GM18499 (cell line): ENCODE results near the gene GRAP2.
"Not testable (repeated sequence)": the region's sequence is repeated elsewhere in the genome, so short reads cannot be mapped to it uniquely, and the experiment has no call there.

ENCODE experiments used
- ATAC-seq: cut with Tn5 transposase; IDR thresholded peaks from one replicate; pipeline ENCODE4 v1.9.1; 2021; ENCODE audit warnings: moderate number of reproducible peaks; ENCODE audit not compliant: insufficient read depth, unreplicated experiment

The GRAP2 gene

DNA sequence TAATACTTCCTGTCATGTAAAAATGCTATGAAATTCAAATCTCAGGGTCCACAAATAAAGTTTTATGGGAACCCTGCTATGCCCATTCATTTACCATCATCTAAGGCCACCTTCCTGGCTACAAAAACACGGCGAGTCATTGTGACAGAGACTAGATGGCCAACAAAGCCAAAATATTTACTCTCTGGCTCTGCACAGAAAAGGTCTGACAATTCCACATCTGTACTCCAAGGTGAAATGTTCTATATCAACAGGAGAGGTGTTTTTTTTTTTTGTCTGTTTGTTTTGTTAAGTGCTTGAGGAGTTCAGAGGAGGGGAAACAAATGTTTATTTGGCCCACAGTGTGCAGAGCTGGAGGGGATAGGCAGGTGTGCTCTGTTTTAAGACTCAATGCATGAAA is 40.7 kb downstream of the GRAP2 start:
- ATAC-seq: no peak

DNA sequence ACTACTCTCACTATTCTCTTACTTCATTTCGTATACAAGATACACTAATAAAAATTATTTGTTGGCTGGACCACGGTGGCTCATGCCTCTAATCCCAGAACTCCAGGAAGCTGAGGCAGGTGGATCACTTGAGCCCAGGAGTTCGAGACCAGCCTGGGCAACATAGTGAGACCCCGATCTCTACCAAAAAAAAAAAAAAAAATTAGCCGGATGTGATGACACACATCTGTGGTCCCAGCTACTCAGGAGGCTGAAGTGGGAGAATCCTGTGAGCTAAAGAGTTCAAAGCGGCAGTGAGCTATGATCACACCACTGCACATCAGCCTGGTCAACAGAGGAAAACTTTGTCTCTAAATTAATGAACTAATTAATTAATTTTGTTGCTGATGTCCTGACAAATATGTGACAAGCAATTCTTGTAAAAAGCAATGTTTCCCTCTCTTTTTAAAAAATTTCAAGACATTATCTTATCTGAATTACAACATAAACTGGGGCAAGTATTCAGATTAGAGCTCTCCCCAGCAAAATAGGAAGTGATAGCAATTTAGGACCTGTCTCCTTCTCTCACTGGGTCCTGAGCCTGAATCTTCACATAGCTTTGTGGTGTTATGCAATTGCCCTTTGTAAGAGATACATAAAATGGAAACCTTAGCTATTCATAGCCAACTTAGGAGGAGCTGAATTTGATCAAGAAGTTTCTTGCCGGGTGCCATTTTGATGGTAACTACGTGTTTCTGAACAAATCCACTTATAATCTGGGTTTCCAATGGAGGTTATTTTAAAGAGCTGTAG is 41.8 kb downstream of the GRAP2 start:
- no peak for ATAC-seq

DNA sequence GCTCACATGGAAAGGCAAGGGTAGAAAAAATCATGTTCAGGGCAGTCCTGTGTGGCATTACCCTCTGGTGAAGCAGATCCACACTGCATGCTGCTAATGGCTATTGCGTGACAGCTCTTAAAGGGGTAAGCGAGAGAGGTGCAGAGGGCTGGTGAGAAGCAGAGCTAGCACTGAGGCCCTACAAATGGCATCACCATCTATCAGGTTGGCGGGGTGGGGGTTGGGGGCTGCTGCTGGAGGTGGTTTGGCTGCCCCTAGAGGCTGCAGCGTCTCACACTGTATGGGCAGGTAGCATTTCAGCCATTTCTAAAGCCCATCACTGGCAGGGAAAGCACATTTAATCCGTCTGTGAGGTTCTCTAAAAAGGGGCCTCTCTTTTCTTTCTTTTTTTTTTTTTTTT is 42.5 kb downstream of the GRAP2 start:
- no peak for ATAC-seq

DNA sequence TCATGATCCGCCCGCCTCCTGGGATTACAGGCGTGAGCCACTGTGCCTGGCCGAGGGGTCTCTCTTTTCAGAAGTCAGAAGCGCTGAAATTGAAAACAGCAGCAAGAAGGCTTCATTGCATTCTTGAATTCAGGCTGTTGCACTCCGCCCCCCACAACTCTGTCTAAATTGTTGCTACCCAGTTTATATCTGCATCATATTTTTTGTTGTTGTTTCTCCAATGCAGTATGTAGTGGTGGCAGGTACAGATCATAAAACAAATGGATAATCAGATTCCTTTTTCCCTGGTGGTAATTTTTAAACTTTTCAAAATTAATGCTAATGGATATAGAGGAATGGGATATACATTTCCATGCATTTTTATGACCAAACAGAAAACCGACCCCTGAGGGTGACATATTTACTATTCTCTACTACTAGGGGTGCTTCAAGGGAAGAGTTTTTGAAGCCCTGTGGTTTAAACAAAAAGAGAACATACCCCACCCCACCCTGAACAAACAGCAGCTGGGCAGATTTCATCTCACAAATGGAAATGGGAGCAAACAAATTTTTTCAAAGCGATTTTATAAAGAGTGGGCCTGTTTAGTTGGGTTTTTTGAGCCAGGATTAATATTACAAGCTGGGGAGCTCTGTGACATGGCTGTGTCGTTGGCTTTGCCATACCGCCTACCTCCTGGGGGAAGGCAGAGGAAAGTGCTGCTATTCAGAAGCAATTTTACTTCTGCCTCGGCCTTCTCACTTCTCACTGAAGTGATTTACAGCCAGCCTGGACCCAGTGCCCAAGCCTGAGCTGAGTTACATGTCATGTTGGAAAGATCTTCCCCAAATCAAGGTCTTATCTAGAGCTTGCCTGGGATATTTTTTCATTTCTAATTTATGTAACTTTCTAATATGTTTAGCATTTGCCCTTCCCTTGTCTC is 43.3 kb downstream of the GRAP2 start:
- no peak for ATAC-seq

DNA sequence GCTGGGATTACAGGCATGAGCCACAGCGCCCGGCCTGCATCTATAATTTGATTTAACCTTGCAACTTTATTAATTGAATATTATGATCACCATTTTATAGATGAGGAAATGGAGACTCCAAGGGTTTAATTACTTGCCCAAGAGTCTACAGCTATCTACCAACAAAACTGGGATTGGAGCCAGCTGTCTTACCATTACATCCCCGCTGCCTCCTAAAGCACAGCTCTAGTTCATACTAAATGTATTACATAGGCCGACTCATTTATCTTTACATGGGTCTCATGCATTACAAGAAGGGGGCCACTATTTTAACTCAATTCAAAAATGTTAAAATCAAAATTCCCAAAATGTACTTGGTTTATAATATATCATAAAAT is 45.2 kb downstream of the GRAP2 start:
- no peak for ATAC-seq

GRCh38 chr22:39946503-39947219 is 45.8 kb downstream of the GRAP2 start:
- ATAC-seq: no peak

DNA sequence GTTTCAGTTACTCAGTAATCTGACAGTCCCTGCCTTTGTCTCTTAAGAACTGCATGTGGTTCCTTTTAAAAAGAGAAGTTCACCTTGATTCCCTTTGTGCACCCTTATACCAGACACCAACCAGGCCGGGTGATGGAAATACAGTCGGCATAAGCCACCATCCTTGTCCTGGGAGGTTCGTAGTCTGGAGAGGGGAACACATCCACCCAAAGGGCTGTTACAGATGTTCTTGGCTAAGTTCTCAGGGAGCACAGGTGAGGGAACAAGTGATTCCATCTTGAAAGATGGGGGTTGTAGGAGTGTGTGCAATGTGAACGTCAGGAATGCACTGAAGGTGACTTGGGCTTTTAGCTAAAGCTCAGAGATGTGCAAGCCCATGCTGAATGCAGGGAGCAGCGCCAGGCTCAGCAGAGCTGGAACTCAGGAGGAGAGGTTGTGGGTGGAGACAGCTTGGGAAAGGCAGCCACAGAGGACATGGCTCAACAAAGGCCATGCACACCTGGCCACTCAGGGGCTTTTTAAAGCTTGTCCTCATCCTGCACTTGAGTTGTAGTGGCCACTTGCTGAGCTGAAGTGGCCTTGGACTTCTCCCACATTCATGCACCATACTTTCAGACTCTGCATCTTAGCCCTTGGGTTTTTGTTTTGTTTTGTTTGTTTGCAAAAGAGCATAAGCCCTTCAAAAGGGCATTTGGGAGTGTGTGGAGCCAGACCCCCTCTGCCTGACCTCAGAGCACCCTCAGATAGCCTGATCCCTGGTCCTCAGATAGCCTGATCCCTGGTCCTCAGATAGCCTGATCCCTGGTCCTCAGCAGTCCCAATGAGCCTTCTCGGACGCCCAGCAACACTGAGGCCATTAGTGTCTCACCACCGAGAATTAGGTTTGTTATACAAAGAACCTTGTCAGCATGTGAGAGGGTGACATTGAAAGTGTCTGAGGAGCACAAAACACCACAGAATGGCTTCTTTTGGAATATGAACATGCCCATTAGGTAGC is 46.6 kb downstream of the GRAP2 start:
- no peak for ATAC-seq

GRCh38 chr22:39949964-39950737 is 49.3 kb downstream of the GRAP2 start:
- ATAC-seq: no peak

DNA sequence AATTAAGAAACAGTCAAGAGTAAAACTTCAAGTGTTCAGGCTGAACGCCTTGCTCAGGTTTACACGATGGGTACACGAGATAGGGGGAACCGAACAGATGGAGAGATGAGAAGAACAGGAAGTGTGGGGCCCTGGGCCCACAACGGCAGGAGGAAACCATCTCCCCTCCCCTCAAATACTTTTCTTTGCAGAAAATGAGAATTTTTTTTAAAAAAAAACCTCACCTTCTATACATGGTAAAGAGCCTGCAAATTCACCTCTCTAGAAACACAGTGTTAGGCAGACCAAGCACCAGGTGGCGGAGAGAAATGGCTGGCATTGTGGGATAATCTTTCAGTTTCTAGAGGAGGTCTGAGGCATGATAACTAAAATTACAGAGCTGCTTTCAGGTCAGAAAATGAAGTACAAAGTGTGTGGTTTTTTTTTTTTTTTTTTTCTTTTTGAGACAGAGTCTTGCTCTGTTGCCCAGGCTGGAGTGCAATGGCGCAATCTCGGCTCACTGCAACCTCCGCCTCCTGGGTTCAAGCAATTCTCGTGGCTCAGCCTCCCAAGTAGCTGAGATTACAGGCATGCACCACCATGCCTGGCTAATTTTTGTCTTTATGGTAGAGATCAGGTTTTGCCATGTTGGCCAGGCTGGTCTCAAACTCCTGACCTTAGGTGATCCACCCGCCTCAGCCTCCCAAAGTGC is 50.9 kb downstream of the GRAP2 start:
- ATAC-seq: not testable (repeated sequence)

DNA sequence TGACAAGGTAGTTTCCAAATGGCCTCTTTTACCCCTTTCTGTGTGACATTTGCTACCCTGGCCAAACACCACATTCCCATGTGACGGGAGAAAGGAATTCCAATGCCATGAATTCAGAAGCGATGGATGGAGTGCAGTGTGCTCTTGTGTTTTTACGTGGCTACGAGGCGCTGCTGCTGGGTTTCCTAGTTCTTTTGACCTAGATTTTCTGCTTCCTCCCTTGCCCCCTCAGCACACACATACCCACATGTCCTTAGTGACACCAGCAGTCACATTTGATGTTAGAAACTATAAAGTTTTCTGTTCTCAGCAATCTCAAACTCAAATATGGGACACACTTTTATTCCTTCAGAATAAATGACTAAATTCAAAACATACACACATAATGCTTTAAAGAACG is 51.5 kb downstream of the GRAP2 start:
- no peak for ATAC-seq

GRCh38 chr22:39953101-39953500 is 52.2 kb downstream of the GRAP2 start:
- no peak for ATAC-seq

DNA sequence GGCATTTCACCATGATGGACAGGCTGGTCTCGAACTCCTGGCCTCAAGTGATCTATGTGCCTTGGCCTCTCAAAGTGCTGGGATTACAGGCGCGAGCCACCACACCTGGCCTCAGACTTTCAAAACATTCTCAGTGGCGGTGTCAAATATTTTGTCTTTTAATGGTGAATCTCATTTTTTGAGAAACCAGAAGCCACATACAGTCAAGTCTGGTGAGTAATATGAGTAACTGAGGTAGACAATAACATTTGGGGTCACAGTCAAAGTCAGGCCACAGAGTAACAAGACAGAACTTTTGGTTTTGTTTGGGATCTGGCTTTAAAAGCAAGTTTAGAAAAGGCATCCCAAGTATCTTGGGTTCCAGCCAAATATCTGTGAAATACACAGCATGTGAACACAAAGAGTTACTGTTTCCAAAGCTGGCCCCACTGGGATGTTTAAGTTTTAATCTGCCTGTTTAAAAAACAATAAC is 53.7 kb downstream of the GRAP2 start:
- no peak for ATAC-seq

- ATAC-seq: no peak
These were observed 54.8 kb downstream of the GRAP2 start for GRCh38 chr22:39955675-39956074.

- ATAC-seq: no peak
These were observed 56.2 kb downstream of the GRAP2 start for GRCh38 chr22:39956932-39957664.

GRCh38 chr22:39958009-39958711 is 57.3 kb downstream of the GRAP2 start:
- ATAC-seq: no peak

DNA sequence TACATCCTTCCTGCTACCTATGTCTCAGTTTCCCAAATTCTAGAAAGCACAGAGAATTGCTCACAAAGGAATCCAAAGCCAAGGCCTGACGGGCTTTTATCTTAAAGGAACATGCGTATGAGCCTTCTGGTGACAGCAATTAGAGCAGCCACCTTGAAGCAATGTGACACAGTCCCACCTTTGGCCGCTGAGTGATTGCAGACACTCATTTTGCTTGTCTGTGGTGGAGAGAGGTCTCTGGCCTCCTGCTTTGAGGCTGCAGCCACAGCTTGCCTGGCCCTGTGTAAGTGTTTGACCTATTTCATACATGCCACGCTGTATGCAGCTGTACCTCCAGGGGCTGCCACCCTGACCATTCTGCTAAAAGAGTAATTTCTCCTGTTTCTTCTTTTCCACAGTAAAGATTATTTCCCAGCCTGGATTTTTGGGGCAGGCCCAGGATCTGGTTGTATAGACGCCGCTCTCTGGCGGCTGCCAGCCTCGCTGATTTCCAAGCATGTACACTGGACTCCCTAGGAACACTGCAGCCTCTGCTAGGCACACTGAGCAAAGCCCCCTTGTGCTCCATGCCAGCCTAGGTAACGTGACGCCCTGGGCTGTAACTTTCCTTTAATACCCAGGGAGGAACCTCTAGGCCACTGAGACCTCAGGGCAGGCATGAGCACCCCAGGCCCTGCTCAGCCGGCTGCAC is 58.2 kb downstream of the GRAP2 start:
- no peak for ATAC-seq
